COLO829 (cell line): ENCODE measurements around the gene CLSTN2.

ENCODE experiments used
- DNase-seq: peaks from one replicate; pipeline ENCODE4 v3.0.0; 2012; ENCODE audit warnings: low spot score

CLSTN2 gene

DNA sequence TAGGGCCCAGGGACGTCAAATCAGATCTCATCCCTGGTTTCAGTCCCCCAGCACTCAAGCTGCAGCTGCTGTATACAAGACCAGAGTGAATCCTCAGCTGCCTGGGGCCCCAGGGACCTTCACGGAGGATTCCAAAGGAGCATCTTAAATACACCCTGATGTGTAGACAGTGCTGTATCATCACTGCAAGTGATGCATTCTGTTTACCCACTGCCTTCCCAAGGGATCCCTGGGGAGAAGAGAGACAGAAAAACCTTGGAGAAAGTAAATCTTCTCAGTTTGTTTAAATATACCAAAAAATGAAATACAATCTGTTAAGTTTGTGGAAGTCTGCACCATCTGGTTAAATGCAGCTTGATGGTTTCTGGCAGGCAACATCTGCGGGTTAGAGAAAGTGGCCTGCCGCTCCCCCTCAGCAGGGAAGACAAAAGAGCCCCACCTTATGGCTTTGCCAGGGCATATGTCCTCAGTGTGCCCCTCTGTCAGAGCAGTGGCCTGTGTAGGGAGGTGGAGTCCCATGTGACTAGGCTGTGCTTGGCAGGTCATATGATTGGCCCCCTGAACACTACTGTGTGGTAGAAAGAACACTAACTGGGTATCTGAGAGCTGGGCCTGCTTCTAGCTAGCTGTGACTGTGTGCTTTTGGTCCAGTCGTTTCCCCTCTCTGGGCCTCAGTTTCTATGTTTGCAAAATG lies 520.7 kb downstream of the CLSTN2 start:
- no peak for DNase-seq

- DNase-seq, result no peak
Observed at GRCh38 chr3:140456974-140457373, 522.0 kb downstream of the CLSTN2 start.

DNA sequence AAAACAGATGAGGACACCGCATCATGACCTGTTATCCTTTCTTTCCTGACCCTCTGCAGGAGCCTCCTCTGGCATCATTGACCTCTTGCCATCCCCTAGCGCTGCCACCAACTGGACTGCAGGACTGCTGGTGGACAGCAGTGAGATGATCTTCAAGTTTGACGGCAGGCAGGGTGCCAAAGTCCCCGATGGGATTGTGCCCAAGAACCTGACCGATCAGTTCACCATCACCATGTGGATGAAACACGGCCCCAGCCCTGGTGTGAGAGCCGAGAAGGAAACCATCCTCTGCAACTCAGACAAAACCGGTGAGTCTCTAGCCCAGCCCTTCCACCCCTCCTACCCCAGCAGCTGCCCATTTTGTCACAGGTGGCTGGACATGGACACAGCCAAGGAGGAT lies 524.5 kb downstream of the CLSTN2 start:
- DNase-seq, result no peak

GRCh38 chr3:140461250-140461649 lies 526.3 kb downstream of the CLSTN2 start:
- DNase-seq, result no peak

DNA sequence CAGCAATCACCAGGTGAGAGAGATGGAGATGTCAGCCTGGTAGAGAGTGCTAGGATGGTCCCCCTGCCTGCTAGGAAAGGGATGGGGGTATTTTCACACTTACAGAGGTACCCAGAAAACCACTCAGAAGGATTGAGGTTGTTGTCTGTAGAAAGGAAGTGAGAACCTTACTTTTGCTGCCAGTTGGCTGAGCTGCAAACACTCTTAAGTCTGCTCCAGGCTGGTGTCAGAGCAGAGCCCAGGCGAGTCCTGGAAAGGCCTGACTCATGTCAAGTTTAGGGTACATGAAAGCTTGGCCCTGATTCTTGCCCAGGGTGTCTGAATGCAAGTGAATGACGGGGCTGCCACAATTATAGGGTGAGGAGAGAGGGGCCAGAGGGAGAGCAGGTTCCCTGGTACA lies 528.4 kb downstream of the CLSTN2 start:
- no peak for DNase-seq

- DNase-seq, result no peak
Observed at GRCh38 chr3:140465988-140466387, 531.0 kb downstream of the CLSTN2 start.

DNA sequence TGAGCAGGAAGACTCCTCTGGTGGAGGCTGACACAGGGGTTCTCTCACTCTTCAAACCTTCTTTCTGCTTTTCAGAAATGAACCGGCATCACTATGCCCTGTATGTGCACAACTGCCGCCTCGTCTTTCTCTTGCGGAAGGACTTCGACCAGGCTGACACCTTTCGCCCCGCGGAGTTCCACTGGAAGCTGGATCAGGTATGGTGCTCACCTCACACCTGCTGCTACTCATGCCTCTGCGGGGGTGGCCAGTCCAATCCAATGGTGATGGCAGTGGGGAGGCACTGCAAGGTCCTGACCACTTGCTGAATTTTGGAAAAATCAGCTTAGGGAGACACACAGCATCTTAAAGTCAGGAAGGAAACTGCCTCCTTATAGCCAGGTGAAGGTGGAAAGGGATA lies 531.5 kb downstream of the CLSTN2 start:
- DNase-seq, result no peak

DNA sequence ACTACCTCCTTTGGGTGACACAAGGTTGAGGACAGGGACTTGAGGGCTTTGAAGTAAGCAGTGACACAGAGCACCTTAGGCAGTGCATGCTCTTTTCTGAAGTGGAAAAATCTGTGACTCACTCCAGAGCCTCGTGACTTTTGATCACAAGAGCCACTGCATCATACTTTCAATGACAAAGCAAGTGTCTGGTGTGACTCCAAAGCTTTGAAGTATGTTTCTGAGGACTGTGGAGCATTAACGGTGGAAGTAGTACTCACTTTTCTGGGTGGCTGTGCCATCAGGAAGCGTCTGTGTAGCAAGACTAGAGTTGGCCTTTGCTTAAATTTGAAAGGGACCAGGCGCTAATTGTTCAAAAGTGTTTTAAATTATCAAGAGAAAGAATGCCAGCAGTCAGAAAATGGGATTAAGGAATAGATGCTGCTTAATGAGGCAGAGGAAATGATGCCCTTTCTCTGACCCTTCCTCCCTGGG lies 532.2 kb downstream of the CLSTN2 start:
- no peak for DNase-seq

- no peak for DNase-seq
Observed at GRCh38 chr3:140467796-140468315, 532.9 kb downstream of the CLSTN2 start.

DNA sequence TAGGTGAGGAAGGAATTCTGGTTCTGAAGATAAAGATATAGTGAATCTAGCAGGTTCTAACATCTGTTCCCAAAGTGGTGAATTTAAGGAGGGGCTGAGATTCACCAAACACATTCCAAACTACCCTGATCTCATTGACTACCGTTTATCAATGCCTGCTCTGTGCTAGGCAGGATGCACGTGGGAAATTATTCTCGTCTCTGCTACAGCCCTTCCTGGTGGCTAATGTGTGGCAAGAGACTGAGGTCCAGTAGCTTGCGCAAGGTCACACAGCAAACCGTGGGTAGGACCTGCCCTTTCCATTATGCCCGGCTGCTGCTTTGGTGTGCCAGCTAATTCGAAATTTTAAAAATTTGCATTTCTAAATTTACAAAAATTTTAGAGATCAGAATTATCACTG lies 533.4 kb downstream of the CLSTN2 start:
- DNase-seq, result no peak

GRCh38 chr3:140469491-140469890 lies 534.5 kb downstream of the CLSTN2 start:
- DNase-seq, result no peak

DNA sequence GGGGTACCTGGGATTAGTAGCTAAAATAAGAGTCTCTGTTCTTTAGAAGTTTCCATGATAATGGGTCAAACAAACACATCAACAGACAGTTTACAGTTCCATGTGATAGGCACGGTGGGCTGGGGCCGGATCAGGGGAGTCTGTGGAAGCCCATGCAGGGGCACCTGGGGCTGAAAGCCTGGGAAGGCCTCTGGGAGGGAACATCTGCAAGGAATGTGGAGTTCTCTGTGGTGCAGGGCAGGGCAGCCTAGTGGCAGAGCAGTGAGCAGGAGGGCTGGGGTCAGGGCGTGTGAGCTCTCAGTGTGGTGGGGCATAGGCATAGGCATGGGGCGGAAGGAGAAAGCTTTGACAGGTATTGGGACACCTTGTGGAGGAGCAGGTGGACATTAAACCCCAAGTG lies 535.2 kb downstream of the CLSTN2 start:
- no peak for DNase-seq

DNA sequence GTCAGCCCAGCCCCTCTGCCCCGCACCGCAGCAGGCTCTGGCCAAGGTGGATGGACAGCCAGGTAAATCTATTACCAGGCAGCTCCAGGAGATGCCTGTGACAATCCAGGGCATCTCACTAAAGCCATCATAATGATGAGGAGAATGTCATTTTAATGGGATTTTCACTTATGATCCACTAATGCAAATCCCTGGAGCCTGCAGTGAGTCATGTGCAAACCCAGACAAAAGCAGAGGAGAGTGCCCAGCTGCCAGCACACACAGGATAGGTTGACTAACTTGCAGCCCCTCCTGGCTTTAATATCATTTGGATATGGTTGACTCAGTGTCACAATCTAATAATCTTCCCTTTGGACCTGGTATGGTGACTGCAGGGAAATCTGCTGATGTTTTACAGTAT lies 536.0 kb downstream of the CLSTN2 start:
- DNase-seq, result no peak

DNA sequence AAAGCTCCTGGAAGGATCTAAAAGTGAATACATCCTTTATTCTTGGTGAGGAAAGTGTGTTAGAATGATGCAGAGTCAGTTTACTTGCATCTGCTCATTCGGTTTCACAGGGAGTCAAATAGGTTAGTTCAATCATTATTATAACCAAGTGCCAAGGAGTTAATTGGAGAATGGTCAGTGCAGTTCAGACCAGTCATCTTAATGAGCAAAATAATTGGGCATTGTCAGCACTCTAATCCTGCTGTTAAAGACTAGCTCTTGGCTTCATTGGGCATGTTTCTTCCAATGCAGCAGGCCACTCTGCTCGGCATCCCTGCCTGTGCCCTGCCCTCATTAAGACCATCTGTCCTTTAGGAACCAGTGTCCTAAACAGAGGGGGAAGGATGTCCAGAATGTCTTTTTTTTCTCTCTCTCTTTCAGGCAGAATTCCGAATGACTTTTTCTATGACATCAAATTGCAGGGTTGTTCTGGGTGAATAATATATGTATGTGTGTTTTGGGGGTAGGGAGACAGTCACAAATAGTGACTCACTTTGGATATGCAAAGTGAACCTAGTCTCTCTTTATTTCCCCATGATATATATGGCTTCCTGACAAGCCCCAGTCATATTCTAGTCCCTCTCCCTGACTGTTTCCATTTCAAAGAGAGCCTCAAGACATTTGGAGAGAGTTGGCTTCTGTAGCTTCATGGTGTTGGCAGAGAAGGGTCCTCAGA lies 537.5 kb downstream of the CLSTN2 start:
- DNase-seq, result no peak

DNA sequence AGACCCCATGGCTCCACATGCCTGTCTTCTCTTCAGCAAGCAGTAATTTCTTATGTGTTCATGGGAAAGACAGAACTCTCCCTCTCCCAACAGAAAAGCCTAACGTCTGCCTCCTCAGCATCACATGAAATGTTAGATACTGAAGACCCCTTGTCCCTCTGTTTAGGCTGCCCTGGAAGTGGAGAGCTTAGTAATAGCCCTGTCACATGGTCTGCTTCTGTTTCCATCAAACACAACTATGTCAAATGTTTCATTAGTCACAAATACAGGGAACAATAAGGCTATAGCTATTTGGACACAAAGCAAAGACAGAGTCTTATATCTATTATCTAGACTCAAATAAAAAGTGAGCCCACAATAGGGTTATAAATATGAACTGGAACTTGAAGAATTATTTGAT lies 552.6 kb downstream of the CLSTN2 start:
- no peak for DNase-seq

DNA sequence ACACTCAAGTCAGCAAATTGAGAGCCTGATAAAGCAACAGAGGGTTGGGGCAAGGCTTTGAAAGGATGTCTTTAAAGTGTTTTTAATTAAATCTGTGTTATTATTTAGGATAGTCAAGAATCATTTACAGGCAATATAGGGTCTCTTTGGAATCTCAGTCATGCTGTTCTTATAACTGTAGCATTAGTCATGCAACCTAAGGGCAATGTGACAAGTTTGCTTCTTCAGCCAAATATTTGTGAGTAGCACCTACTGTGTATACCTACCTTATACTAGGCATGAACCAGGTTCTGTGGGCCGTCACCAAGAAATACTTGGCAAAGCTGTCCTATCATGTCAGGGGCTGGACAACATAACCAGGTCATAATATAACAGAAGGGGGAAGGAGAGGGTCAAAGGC lies 558.3 kb downstream of the CLSTN2 start:
- no peak for DNase-seq

- no peak for DNase-seq
Observed at GRCh38 chr3:140494970-140495369, 560.0 kb downstream of the CLSTN2 start.

- DNase-seq, result no peak
Observed at GRCh38 chr3:140497331-140497730, 562.3 kb downstream of the CLSTN2 start.

DNA sequence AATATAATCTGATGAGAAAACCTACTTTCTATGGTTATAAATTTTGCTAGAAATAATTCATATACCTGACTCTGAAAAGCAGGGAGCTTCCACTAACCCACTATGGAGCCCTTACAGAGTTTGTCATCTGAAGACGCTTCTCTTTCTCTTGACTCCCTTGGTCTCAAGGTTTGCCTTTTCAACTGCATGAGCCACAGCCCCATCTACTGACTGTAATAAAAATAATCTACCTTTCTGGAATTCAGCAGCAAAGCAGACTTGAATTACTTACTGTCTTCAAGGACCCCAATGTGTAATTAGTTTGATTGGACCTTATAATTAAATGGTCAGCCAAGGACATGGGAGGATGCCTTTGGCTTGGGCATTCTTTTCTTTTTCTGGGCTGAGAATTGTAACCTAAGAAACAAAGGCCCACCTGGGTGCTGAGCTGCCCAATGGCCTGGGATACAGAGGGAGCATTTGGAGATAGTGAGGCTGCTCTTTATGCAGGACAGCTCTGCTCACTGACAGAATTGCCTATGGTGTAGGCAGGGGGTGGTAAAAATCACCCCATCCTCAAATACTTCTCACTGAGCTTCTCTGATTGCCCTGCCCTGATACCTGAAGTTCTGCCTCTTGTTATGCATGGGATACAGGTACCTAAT lies 564.3 kb downstream of the CLSTN2 start:
- no peak for DNase-seq

DNA sequence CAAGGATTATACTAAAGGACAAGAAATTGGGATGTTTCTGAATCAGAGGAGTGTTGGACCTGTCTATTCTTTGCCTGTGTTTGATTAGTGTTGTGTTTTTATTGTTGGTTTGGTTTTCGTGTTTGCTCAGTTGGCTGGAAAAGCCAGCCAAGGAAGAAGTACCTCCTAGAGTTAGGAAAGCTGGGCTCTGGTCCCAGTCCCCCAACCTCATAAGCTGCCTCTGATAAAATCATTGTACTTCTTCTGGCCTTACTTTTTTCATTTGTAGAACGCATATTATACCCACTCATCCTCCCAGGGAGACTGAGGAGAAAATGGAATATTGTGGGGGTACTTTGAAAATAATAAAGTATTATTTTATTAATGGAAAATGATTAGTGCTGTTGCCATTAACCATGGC lies 565.5 kb downstream of the CLSTN2 start:
- no peak for DNase-seq

GRCh38 chr3:140501061-140501769 lies 566.2 kb downstream of the CLSTN2 start:
- DNase-seq, result no peak

DNA sequence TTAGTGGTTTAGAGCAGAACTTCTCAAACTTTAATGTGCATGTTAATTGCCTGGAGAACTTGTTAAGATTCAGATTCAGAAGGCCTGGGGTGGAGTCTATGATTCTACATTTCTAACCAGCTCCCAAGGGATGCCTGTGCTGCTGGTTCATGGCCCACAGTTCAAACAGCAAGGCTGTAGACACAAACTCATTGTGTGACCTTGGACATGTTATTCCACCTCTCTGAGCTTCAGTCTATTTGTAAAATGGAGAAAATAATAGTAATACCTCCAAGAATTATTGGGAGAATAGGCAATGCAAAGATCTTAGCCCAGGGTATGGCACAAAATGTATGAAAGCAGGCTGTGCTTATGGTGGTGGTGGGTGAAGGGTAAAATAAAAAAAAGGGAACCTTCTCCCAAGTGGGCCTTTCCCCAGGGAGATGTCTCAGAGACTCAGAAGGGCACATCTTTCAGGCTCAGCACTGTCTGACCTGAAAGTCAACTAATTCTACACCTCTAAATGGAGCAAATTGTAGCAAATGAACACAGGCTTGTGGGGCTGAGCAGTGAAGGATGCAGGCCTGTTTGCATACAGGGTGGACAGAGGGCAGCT lies 566.9 kb downstream of the CLSTN2 start:
- no peak for DNase-seq
